DND-41 (cell line): Measurements from ENCODE around the gene ZNF813.
"Not testable (repeated sequence)": the region's sequence is repeated elsewhere in the genome, so short reads cannot be mapped to it uniquely, and the experiment has no call there.

Experiments used
- ATAC-seq: fragments of 200-7000 bp; cut with Tn5 transposase; 3 replicates; pipeline ENCODE4 v1.9.1; 2021; ENCODE audit warnings: low read depth; ENCODE audit not compliant: insufficient read depth
- DNase-seq: peaks from one replicate; pipeline ENCODE4 v3.0.0-alpha.2; 2020
- H2AFZ ChIP-seq: 2 replicates; pipeline ENCODE4 v1.6.0; 2012; ENCODE audit warnings: low read depth, low read length
- H3K27ac ChIP-seq: 2 replicates; pipeline ENCODE4 v1.5.1; 2012; ENCODE audit warnings: low read length, inconsistent platforms
- H3K27me3 ChIP-seq: fragments of 200-600 bp; sonication (generic); 2 replicates; pipeline ENCODE4 v1.6.0; 2012; ENCODE audit warnings: low read length, mild to moderate bottlenecking, inconsistent platforms; ENCODE audit not compliant: insufficient read depth, poor library complexity
- H3K36me3 ChIP-seq: 2 replicates; pipeline ENCODE4 v1.5.1; 2012; ENCODE audit warnings: low read length, inconsistent platforms; ENCODE audit not compliant: insufficient read depth
- H3K4me1 ChIP-seq: 2 replicates; pipeline ENCODE4 v1.5.1; 2012; ENCODE audit warnings: mild to moderate bottlenecking, low read length; ENCODE audit not compliant: insufficient read depth
- H3K4me2 ChIP-seq: 2 replicates; pipeline ENCODE4 v1.6.0; 2012; ENCODE audit warnings: mild to moderate bottlenecking, moderate library complexity, low read length, inconsistent platforms; ENCODE audit not compliant: insufficient read depth
- H3K4me3 ChIP-seq, 2 experiments: fragments of 200-600 bp in 1 of 2; shearing (Covaris generic) in 1 of 2; 2 replicates each; pipeline ENCODE4 v1.5.1; 2012 to 2016; ENCODE audit warnings: inconsistent platforms in 2 of 2, low read length in 2 of 2, mild to moderate bottlenecking in 2 of 2, low read depth in 1 of 2, moderate library complexity in 1 of 2
- H3K79me2 ChIP-seq: 2 replicates; pipeline ENCODE4 v1.6.0; 2012; ENCODE audit warnings: low read length, inconsistent platforms; ENCODE audit not compliant: insufficient read depth
- H3K9ac ChIP-seq: 2 replicates; pipeline ENCODE4 v1.6.0; 2012; ENCODE audit warnings: low read depth, mild to moderate bottlenecking, inconsistent platforms, low read length, moderate library complexity
- H3K9me3 ChIP-seq: 2 replicates; pipeline ENCODE4 v1.5.1; 2012; ENCODE audit warnings: low read length, moderate library complexity, mild to moderate bottlenecking, inconsistent platforms; ENCODE audit not compliant: insufficient read depth, severe bottlenecking
- H4K20me1 ChIP-seq: 2 replicates; pipeline ENCODE4 v1.6.0; 2012; ENCODE audit warnings: low read length; ENCODE audit not compliant: insufficient read depth
- EZH2 ChIP-seq: IDR thresholded peaks from 3 replicates; pipeline ENCODE4 v1.6.1; 2012; ENCODE audit warnings: borderline replicate concordance, low read depth, mild to moderate bottlenecking, moderate library complexity, low read length, inconsistent platforms; ENCODE audit not compliant: severe bottlenecking
- TF ChIP-seq, protein P1 (sequence below): IDR thresholded peaks from 2 replicates; pipeline ENCODE4 v1.5.1; 2012; ENCODE audit warnings: borderline replicate concordance, low read length, moderate library complexity, mild to moderate bottlenecking; ENCODE audit not compliant: poor library complexity, severe bottlenecking; ENCODE audit errors: extremely low read depth

ZNF813 gene

DNA sequence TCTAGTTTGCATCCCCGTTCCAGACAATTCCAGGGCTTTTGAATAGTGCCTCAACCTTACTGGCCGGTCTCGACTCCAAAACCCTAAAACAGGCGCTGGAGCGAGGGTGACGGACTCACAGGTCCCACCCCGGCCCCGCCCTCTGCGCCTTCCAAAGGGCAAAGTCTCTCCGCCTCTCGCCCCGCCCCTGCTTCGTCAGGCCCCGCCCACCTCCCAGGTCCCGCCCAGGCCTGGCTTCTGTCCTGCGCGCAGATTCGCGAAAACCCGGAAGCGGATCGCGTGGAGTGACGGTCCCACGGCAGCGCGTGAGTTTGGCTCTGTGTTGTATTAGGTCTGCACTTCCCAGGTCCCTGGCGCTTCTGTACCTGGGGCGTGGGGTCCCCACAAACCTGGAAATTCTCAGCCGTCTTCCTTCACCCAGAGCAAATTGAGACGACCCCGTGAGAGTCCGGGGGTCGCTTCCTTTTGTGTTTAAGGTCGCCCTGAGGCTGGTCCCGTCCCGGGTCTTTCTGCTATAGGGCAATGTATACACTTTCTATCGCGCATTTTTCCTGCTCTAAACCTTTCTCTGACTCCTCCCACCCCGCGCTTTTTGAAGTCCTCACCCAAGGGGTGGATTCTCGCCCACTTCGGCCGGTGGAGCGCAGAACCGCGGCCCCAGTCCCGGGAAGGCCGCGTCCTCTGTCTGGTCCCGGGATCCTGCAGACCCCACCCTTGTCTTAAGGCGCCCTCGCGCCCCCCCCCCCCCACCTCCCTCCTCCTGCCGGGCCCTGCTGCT, at the start of gene ZNF813:
Gene ZNF813 (plus strand): TSS at position 249 of the 778 bp plus-strand sequence. CDS start 16,090 bp downstream, outside the sequence.
- Histone ChIP-seq H3K27ac (peak within 1 kb of the TSS; percentile 82), H3K27me3 (no peaks in the 10 kb centered on the region), H4K20me1 (no peaks in the 10 kb centered on the region), H3K36me3 (peaks cover 4% of the 10 kb centered on the region; the same call in 1 of the 2 replicates), H3K9me3 (no peaks in the 10 kb centered on the region), H3K4me1 (peaks cover 37% of the 10 kb centered on the region), H3K9ac (peak within 1 kb of the TSS; percentile 72), H3K4me2 (peak within 1 kb of the TSS; percentile 76), H3K4me3 (peak within 1 kb of the TSS; percentile 60 to 74; a peak in 3 of 4 replicates), H2AFZ (peak within 1 kb of the TSS; percentile 90), H3K79me2 (peaks cover 43% of the 10 kb centered on the region)
- TF ChIP-seq, protein P1, sequence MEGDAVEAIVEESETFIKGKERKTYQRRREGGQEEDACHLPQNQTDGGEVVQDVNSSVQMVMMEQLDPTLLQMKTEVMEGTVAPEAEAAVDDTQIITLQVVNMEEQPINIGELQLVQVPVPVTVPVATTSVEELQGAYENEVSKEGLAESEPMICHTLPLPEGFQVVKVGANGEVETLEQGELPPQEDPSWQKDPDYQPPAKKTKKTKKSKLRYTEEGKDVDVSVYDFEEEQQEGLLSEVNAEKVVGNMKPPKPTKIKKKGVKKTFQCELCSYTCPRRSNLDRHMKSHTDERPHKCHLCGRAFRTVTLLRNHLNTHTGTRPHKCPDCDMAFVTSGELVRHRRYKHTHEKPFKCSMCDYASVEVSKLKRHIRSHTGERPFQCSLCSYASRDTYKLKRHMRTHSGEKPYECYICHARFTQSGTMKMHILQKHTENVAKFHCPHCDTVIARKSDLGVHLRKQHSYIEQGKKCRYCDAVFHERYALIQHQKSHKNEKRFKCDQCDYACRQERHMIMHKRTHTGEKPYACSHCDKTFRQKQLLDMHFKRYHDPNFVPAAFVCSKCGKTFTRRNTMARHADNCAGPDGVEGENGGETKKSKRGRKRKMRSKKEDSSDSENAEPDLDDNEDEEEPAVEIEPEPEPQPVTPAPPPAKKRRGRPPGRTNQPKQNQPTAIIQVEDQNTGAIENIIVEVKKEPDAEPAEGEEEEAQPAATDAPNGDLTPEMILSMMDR: no peak
- no peak for TF ChIP-seq EZH2
- DNase-seq: peak; percentile 95
- peak; percentile 93 for ATAC-seq

DNA sequence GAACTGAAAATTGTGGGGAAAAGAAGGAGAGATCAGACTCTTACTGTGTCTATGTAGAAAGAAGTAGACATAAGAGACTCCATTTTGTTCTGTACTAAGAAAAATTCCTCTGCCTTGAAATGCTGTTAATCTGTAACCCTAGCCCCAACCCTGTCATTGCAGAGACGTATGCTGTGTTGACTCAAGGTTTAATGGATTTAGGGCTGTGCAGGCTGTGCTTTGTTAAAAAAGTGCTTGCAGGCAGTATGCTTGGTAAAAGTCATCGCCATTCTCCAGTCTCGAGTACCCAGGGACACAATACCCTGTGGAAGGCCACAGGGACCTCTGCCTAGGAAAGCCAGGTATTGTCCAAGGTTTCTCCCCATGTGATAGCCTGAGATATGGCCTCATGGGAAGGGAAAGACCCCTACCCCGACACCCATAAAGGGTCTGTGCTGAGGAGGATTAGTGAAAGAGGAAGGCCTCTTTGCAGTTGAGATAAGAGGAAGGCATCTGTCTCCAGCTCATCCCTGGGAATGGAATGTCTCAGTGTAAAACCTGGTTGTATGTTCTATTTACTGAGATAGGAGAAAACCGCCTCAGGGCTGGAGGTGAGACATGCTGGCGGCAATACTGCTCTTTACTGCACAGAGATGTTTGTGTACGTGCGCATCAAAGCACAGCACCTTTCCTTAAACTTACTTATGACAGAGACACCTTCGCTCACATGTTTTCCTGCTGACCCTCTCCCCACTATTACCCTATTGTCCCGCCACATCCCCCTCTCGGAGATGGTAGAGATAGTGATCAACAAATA, 46.8 kb upstream of the ZNF813 start:
- H3K27me3 ChIP-seq, H3K9me3 ChIP-seq, H3K4me2 ChIP-seq, H3K9ac ChIP-seq, H2AFZ ChIP-seq, ATAC-seq, H3K27ac ChIP-seq, H4K20me1 ChIP-seq, DNase-seq, H3K79me2 ChIP-seq, H3K36me3 ChIP-seq, H3K4me3 ChIP-seq, H3K4me1 ChIP-seq: not testable (repeated sequence)

DNA sequence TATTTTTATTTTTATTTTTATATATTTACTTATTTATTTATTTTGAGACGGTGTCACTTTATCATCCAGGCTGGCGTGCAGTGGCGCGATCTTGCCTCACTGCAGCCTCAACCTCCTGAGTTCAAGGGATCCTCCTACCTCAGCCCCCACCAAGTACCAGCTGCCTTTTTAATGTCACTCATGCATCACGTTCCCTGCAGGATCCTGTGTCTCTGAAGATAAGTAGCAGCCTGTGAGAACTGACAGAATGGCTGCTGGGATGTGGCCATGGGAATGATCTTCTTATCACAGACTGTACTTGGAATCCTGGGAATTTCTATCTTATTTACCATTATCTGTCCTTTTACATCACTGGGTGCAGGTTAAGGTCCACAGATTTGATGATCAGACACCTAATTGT, 45.0 kb upstream of the ZNF813 start:
- no peak overlapping the region for H3K9ac ChIP-seq
- H3K4me3 ChIP-seq: no peak overlapping the region
- no peaks in the 10 kb centered on the region for H3K4me1 ChIP-seq
- H3K27ac ChIP-seq: no peak overlapping the region
- H3K79me2 ChIP-seq: no peaks in the 10 kb centered on the region
- H2AFZ ChIP-seq: no peak overlapping the region
- no peak for TF ChIP-seq EZH2
- TF ChIP-seq, protein P1: no peak
- H3K9me3 ChIP-seq: no peaks in the 10 kb centered on the region
- H3K27me3 ChIP-seq: no peaks in the 10 kb centered on the region
- no peak overlapping the region for H3K4me2 ChIP-seq
- no peaks in the 10 kb centered on the region for H3K36me3 ChIP-seq
- no peak for ATAC-seq
- H4K20me1 ChIP-seq: no peaks in the 10 kb centered on the region
- no peak for DNase-seq

DNA sequence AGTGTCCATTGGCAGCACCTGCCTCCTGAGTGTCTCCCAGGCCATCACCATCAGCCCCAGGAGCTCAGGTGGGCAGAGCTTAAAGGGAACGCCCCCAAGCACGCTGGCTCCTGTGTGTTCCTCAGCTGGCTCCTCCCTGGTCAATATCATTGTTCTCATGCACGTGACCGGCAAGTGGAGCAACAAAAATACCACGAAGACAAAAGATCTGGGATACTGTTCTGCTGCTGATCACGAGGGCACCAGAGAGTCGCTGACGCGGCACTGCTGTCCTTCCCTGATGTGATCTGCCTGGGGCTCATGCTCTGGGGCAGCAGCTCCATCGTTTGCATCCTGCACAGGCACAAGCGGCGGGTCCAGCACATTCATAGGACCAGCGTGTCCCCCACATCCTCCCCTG, 44.5 kb upstream of the ZNF813 start:
- not testable (repeated sequence) for H3K4me1 ChIP-seq, H3K27me3 ChIP-seq, H3K4me2 ChIP-seq, H3K36me3 ChIP-seq, H4K20me1 ChIP-seq, DNase-seq, H3K9me3 ChIP-seq, H3K27ac ChIP-seq, H3K79me2 ChIP-seq, H2AFZ ChIP-seq, H3K9ac ChIP-seq, H3K4me3 ChIP-seq, ATAC-seq
